DMS153 (cell line): Measurements from ENCODE around the gene DMTF1.
A peak's percentile ranks its signal among the peaks of the same experiment; 100 is the strongest.
"Not testable (repeated sequence)": the region's sequence is repeated elsewhere in the genome, so short reads cannot be mapped to it uniquely, and the experiment has no call there.

Experiments
- DNase-seq: peaks from one replicate; lab custom pipeline; 2025; lab: John Stamatoyannopoulos, UW

Gene DMTF1

GRCh38 chr7:87199241-87199640 lies 47.0 kb downstream of the DMTF1 start:
- DNase-seq: no peak

GRCh38 chr7:87199700-87200450 lies 47.6 kb downstream of the DMTF1 start:
- DNase-seq: no peak

DNA sequence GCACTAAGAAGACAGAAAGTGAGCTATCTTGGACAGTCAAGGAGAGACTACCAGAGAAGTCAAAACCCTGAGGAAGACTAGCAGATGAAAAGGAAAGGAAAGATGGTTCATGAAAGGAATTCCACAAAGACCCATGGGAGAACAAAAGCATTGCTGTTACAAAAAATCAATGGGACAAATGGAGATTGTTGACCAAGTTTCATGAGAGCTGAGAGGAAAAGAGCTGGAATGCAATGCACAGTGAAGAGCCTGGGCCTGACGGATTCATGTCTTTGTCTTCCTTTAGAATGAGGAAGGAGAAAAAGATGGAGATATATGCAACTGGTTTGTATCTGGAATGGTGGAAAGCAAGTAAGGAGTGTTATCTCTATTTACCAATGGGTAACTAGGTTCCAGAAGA lies 50.0 kb downstream of the DMTF1 start:
- DNase-seq: no peak

GRCh38 chr7:87202705-87203104 lies 50.5 kb downstream of the DMTF1 start:
- no peak for DNase-seq

DNA sequence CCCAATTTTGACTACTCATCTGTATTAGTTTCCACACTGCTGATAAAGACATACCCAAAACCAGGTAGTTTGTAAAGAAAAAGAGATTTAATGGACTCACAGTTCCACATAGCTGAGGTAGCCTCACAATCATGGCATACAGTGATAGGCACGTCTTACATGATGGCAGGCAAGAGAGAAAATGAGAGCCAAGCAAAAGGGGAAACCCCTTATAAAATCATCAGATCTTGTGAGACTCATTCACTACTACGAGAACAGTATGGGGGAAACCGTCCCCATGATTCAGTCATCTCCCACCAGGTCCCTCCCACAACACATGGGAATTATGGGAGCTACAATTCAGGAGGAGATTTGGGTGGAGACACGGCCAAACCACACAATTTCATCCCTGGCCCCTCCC lies 51.7 kb downstream of the DMTF1 start:
- DNase-seq: not testable (repeated sequence)

DNA sequence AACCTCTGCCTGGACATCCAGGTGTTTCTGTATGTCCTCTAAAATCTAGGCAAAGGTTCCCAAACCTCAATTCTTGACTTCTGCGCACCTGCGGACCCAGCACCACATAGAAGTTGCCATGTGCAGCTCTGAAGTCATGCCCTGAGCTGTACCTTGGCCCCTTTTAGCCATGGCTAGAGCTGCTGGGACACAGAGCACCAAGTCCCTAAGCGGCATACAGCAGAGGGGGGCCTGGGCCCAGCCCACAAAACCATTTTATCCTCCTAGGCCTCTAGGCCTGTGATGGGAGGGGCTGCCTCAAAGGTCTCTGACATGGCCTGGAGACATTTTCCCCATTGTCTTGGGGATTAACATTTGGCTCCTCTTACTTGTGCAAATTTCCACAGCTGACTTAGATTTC lies 52.7 kb downstream of the DMTF1 start:
- DNase-seq: no peak

GRCh38 chr7:87205701-87206100 lies 53.4 kb downstream of the DMTF1 start:
- not testable (repeated sequence) for DNase-seq

GRCh38 chr7:87206361-87206760 lies 54.1 kb downstream of the DMTF1 start:
- DNase-seq: no peak

DNA sequence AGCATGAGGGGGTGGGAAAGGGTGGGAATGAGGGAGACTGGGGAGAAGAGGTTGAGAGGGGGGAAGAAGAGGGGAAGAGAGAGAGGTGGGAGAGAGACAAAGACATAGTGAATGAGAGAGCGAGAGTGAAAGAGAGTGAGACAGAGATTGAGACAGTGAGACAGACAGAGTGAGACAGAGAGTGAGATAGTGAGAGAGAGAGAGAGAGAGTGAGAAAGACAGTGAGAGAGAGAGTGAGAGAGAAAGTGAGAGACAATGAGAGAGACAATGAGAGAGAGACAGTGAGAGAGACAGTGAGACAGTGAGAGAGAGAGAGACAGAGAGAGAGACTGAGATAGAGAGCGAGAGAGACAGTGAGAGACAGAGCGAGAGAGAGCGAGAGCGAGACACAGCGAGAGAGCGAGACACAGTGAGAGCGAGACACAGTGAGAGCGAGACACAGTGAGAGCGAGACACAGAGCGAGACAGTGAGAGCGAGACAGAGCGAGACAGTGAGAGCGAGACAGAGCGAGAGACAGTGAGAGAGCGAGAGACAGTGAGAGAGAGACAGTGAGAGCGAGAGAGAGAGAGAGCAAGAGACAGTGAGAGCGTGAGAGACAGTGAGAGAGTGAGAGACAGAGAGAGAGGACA lies 57.2 kb downstream of the DMTF1 start:
- DNase-seq: no peak

- no peak for DNase-seq
Observed at GRCh38 chr7:87210506-87210905, 58.3 kb downstream of the DMTF1 start.

DNA sequence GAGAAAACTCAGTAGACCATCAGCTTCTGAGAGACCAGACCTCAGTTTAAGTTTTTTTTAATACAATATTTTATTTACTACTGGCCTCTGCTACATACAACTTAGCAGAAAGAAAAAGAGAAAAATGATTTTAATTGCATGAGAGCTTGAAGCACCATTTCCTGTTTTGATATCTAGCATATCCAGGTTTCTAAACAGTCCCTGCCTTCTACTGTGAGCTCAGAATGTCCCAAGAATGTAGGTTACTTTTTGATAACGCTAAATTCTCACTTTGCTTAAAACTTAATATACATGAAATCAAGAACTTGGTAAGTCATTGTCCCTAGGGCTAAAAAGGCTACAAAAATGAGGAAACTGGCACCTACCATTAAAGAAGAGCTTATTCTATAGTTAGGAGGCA lies 60.2 kb downstream of the DMTF1 start:
- no peak for DNase-seq

DNA sequence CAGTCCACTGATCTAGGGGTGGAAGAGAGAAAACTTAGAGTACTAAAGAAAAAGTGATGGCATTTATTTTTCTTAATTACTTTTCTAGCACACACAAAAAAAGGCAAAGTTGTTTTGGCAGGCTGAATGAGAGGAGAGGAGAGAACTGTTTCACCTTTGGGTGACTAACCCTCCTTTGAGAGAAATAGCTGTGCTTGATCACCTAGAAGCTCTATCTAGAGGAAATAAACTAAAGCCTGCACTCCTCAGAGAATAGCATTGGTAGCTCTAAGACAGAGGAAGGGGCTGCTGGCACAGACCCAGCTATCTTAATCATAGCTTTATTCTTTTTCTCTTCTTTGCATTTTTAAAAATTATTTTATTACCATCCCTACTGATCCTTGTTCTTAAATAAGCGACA lies 61.0 kb downstream of the DMTF1 start:
- no peak for DNase-seq

GRCh38 chr7:87213811-87214210 lies 61.6 kb downstream of the DMTF1 start:
- DNase-seq: no peak

- no peak for DNase-seq
Observed at GRCh38 chr7:87215046-87215445, 62.8 kb downstream of the DMTF1 start.

DNA sequence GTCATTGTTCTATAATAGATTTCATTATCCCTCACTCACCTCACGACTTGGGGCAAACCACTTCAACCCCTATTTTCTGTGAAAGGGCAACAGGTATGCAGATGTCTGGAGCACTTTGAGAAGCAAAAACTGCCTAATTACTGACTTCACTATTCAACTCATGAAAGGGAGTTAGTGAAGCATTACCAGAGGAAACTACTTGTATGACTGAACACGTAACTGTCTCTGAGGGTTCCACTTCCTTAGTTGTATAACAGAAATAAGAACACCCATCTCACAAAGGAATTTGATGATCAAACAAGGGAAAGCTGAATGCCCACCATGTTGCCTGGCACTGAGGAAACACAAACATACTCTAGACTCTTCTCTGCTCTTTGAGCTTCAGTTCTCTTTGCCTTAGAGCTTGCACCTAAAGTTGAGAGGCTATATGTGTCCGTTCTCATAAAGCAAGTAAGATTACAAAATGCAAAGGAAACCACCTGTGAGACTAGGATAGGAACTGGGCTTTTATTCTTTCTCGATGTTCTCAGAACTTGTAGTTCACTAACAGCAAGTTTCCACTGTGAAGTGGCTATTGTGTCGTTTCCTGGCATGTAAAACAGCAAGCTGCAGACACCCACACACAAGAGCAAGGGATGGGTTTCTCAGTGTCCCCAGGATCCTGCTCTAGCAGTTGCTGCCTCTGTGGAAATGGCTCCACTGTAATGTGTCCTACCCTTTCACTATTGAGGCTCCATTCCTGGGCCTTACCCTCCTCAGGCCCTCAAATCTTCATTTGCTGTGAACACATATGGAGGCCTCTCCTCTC lies 64.7 kb downstream of the DMTF1 start:
- DNase-seq: no peak

DNA sequence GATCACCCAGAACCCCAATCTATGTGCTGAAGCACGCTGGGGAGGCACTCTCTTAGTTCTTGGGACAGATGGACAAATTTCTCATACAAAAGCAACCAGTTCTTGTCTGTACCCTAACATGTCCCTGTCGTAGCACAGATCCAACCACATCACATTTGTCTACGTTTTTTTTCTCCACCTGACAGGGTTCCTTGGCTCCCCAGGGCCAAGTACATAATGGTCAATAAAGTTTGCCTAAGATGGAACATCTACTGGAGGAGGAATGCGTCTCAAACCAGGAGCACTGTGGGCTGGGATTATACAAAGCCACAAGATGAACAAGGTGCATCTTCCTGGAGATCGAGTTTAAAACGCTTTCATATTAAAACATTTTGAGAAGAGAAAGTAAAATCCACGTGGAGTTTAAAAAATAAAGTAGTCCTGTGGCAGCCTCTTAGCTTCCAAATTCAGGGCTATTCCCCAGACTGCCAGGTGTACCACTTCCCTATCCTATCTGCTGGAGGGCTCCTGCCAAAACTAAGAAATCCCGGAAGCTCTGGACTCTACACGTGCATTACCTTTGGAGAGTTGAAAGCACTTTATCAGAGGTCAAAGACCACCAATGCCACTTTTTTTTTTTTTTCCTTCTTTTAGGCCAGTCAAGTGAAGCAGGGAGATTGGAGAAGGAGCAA lies 65.9 kb downstream of the DMTF1 start:
- DNase-seq: no peak

- no peak for DNase-seq
Observed at GRCh38 chr7:87218796-87219544, 66.7 kb downstream of the DMTF1 start.

DNA sequence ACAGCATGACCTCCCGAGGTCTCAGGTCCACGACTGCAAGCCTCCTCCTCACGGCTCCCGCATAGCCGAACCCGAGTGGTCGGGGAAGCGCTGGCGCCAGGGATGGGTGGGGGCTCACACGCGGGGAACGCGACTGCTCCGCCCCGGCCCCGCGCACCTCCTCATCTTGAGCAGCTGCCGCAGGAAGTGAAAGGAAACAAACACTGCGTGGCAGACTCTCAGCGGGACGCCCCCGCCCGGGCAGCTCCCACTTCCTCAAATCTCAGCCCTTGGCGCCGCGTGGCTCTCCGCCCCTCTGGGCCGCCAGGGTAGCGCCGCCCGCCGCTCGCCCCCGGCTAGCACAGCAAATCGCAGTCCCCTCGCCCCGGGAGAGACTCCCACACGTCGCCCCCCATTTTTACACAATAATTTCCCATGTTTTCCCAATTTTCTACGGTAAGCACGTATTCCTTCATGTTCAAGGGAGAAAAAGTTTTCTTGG lies 67.3 kb downstream of the DMTF1 start, which contains the start of gene TMEM243:
Gene TMEM243 (minus strand): TSS at position 188 of the 481 bp plus-strand sequence. CDS start 229 bp downstream, outside the sequence.
- no peak for DNase-seq

DNA sequence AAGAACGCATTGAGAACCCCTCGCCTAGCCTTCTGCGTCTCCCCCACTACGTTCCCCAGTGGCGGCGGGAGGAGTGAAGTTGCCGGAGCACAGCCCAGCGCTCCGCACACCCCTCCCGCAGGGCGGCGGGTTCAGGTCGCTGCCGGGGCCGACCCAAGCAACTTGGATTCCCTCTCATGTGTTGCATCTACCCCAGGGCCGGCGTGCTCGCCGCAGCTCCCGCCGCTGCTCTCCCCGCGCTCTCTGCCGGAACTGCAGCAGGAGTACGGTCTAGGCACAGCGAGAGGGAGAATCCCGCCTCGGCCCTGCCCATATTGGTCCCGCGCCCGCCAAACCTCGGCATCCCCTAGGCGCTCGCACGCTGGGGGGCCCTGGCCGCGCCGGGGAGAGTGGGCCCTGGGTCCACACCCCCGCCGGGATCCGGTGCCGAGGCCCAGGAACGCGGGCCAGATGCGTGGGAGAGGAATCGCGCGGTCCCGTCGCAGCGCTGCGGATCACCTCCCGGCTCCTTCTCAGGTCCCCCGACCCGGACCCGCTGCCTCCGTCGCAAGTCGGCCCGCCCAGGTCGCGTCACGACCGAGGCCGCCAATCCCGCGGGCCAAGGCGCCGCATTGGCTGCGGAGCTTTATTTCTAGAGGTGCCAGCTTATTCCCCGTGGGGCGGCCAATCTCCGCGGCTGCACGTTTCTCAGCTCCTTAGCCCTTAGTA lies 67.9 kb downstream of the DMTF1 start:
- peak; percentile 61 for DNase-seq

GRCh38 chr7:87220734-87221215 lies 68.5 kb downstream of the DMTF1 start:
- DNase-seq: no peak

DNA sequence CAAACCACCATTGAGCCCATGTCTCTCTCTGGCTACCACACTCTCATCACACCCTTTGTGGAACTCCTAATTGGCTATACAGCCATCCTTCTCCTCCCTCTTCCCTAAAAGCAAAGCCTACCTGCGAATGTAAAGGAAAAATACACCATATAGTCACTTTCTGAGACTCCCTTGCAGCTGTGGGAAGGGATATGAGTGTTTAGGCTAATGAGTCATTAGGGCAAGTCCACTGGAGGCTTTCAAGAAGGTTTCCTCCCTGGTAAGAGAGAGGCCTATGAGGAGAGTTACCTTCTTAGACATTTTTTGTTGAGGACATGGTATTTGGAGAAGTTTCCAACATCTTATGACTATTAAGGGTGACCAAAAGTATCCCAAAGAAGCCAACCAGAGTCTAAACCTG lies 71.4 kb downstream of the DMTF1 start:
- DNase-seq: no peak
